Measurements from ENCODE around the gene GRK2.

GRCh38 chr11:67307545-67308001 is 41.3 kb downstream of the GRK2 start:
- no peak for TF ChIP-seq CTCF (IDR thresholded peaks at IDR 0.05)
- TF ChIP-seq EZH2phosphoT487 (IDR thresholded peaks at IDR 0.05) = no peak

Measured in neural progenitor cell (in vitro differentiated cells).